Kidney (tissue), 14 donors: Measurements from ENCODE around the gene STAP2. TPM values are rescaled to one million over a fixed set of nuclear protein-coding genes. Genes with fewer than 3 reads are reported as not detected.

Experiments used
- DNase-seq, 5 donors: peaks; one replicate each; pipeline ENCODE4 v3.0.0-alpha.2; 2013 to 2020
- FAIRE-seq: peaks from 2 replicates; lab custom pipeline; 2012; peaks lifted over from hg19 to GRCh38; lab: Jason Lieb, UNC
- H3K27ac ChIP-seq, 2 donors: one replicate each; pipeline ENCODE4 v1.7.0; 2013; ENCODE audit warnings: low read depth in 2 of 2, low read length in 2 of 2, inconsistent platforms in 1 of 2
- H3K27me3 ChIP-seq: one replicate; pipeline ENCODE4 v1.7.1; 2013; ENCODE audit warnings: low read length, inconsistent platforms; ENCODE audit not compliant: control insufficient read depth, insufficient read depth
- H3K36me3 ChIP-seq, 3 donors: one replicate each; pipeline versions ENCODE4 v1.7.0 to v1.7.1; 2013; ENCODE audit warnings: low read length in 3 of 3, control low read depth in 1 of 3, inconsistent platforms in 1 of 3; ENCODE audit not compliant: insufficient read depth in 3 of 3, control insufficient read depth in 2 of 3
- H3K4me1 ChIP-seq, 3 donors: one replicate each; pipeline versions ENCODE4 v1.7.0 to v1.7.1; 2013; ENCODE audit warnings: low read length in 3 of 3, inconsistent platforms in 1 of 3, low read depth in 1 of 3; ENCODE audit not compliant: control insufficient read depth in 2 of 3, insufficient read depth in 2 of 3
- H3K4me3 ChIP-seq, 3 donors: one replicate each; pipeline versions ENCODE4 v1.7.0 to v1.8.1; 2013; ENCODE audit warnings: low read length in 3 of 3, control low read depth in 1 of 3, inconsistent platforms in 1 of 3
- H3K9ac ChIP-seq, 3 donors: one replicate each; pipeline versions ENCODE4 v1.7.0 to v1.7.1; 2013; ENCODE audit warnings: low read length in 3 of 3, control low read depth in 1 of 3, inconsistent platforms in 1 of 3
- H3K9me3 ChIP-seq, 3 donors: one replicate each; pipeline versions ENCODE4 v1.7.0 to v1.7.1; 2013; ENCODE audit warnings: low read length in 3 of 3, control low read depth in 1 of 3, inconsistent platforms in 1 of 3; ENCODE audit not compliant: control insufficient read depth in 2 of 3, insufficient read depth in 1 of 3
- CTCF ChIP-seq: IDR thresholded peaks from 3 replicates; pipeline ENCODE4 v1.5.1; 2012; ENCODE audit warnings: mild to moderate bottlenecking, moderate library complexity, borderline replicate concordance; ENCODE audit not compliant: insufficient read depth; ENCODE audit errors: extremely low read depth
- intact Hi-C: fragments of 100-400 bp; cut with DNase I; formaldehyde crosslinking; loops from one replicate; pipeline ENCODE4 v1.11.1; 2022
- polyA plus RNA-seq: library from polyadenylated mRNA; stranded (reverse); fragments of 350-450 nt; fragmentation: Illumina TruSeq; extraction: RNeasy Lipid Tissue Mini Kit (QIAGEN cat#74804); gene quantifications from one replicate; pipeline ENCODE4 v1.2.3, GENCODE V29; 2014; ENCODE audit warnings: low read depth, low replicate concordance; ENCODE audit not compliant: insufficient read depth
- total RNA-seq: library from RNA; stranded (reverse); fragmentation: NEBNext Ultra II Directional; extraction: Animal tissue kit (Norgen Biotek cat#: 25700); gene quantifications from one replicate; pipeline ENCODE4 v1.2.1, GENCODE V29; 2021
- donor health status: control.
- donor health status: control.
- donor health status: control.
- donor health status: control.
- donor health status: control.
- donor health status: DM: yes; HTN: yes; CAD: no.
- donor health status: Normal renal cell carcinoma (clear cell type).

The STAP2 gene
- total and polyA plus RNA-seq, 2 donors from 2014 or later, result 32.3 to 61.5 TPM

GRCh38 chr19:4367336-4367723, 28.7 kb upstream of the STAP2 start:
- Histone ChIP-seq H3K4me3 (no peak overlapping the region), H3K4me1 (peaks cover 0 to 29% (median 20%) of the 10 kb centered on the region in 3 donors), H3K36me3 (peaks cover 0 to 25% (median 8%) of the 10 kb centered on the region in 3 donors), H3K9ac (no peak overlapping the region), H3K27me3 (no peaks in the 10 kb centered on the region), H3K27ac (no peak overlapping the region), H3K9me3 (no peaks in the 10 kb centered on the region)
- no peak for TF ChIP-seq CTCF
- peak in 1 of 5 donors; percentile 52 for DNase-seq
- intact Hi-C loops, result no loop called here
- FAIRE-seq, result no peak

- H3K36me3 ChIP-seq, result peaks cover 0 to 28% (median 12%) of the 10 kb centered on the region in 3 donors
- H3K9ac ChIP-seq, result no peak overlapping the region
- H3K4me3 ChIP-seq, result no peak overlapping the region
- no peak for TF ChIP-seq CTCF
- H3K27me3 ChIP-seq, result no peaks in the 10 kb centered on the region
- FAIRE-seq, result no peak
- peak in 1 of 5 donors; percentile 71 for DNase-seq
- intact Hi-C loops, result no loop called here
- H3K9me3 ChIP-seq, result no peaks in the 10 kb centered on the region
- H3K27ac ChIP-seq, result no peak overlapping the region
- H3K4me1 ChIP-seq, result peaks cover 0 to 26% (median 17%) of the 10 kb centered on the region in 3 donors
Observed at GRCh38 chr19:4366666-4367335, 28.2 kb upstream of the STAP2 start.

- H3K36me3 ChIP-seq, result peaks cover 0 to 28% (median 12%) of the 10 kb centered on the region in 3 donors
Observed at GRCh38 chr19:4365791-4366665, 27.4 kb upstream of the STAP2 start.

More at GRCh38 chr19:4365791-4366665, 27.4 kb upstream of the STAP2 start:
- H3K4me1 ChIP-seq, result peaks cover 0 to 24% (median 17%) of the 10 kb centered on the region in 3 donors
- H3K9ac ChIP-seq, result no peak overlapping the region
- H3K27me3 ChIP-seq, result no peaks in the 10 kb centered on the region
- TF ChIP-seq CTCF, result no peak
- no peak overlapping the region for H3K4me3 ChIP-seq
- DNase-seq (peak in 1 of 5 donors; percentile 73), FAIRE-seq (no peak)
- intact Hi-C loops, result no loop called here
- no peak overlapping the region for H3K27ac ChIP-seq
- H3K9me3 ChIP-seq, result no peaks in the 10 kb centered on the region
